ENCODE measurements around the gene EPN1.

Gene EPN1

DNA sequence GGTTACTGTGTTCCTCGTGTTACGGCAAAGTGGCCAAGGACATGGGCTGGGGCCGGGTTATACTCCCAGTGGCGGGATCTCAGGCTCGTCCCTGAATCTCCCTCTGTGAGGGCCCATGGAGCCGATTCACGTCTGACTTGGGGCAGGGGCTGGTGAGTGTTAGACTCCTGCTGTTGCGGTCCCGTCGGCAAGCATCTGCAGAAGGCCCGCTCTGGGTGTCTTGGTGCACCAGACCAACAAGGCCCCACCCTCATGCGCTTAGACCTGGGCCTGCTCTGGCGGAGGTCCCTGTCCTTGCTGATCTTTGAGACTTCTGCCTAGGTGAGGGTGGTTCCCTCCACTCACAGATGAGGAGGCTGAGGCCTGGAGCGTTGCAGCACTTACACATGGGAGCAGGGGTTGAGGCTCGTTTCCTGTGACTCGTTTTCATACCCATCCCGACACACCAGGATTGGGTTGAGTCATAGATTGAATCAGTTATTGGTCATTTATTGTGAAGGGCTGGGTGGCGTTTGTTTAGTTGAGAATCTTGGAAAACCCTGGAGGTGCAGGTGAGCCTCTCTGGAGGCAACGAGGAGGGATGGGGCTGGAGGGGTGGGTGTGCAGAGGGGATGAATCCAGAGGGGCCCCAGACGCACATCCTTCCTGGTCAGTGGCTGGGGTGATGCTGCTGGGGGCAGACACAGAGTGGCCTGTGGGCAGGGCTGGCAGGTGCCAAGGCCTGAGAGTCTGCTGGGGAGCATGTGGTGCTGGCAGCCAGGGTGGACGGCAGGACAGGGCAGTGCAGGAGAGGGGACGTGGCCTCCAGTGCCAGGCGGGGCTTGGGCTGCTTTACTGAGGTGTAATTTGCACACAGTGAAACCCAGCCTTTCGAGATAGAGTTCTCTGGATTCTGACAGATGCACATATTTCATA, 4.6 kb downstream of the EPN1 start:
- no peak for DNase-seq (ENCODE audit: low read depth)

DNA sequence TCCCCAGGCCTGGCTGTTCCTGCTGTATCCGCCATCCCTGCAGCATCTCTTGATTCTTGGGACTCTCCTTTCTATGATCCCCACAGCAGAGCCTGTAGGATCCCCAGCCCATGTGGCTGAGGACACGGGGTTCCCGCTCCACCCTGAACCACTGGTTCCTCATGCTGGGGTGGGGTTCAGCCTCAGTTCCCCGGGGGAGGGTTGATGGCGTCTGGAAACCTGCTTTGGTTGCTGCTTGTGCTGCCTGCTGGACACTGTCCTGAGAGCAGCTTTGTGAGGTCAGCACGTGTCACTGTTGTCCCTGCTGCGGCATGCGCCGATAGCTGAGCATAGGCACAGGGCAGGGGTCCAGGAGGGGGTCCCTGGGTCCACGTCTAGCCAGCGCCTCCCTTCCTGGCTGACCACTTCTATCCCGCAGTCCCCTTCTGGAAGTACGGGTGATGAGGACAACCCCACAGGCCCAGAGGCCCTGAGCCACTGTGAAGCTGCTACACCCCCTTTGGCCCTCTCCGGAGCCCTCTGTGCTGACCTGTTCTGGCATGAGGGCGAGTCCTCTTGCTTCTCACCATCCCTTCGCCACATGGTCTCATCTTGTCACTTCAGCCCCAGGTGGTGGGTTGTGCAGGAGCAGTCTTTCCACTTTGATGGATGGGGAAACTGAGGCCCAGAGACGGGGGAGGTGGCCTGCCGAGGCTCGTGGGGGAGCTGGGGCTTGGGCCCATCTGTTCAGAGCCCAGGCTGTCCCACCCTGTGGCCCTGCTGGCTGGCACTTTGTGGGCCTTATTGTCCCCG, 5.5 kb downstream of the EPN1 start:
- no peak for DNase-seq (ENCODE audit: low read depth)

DNA sequence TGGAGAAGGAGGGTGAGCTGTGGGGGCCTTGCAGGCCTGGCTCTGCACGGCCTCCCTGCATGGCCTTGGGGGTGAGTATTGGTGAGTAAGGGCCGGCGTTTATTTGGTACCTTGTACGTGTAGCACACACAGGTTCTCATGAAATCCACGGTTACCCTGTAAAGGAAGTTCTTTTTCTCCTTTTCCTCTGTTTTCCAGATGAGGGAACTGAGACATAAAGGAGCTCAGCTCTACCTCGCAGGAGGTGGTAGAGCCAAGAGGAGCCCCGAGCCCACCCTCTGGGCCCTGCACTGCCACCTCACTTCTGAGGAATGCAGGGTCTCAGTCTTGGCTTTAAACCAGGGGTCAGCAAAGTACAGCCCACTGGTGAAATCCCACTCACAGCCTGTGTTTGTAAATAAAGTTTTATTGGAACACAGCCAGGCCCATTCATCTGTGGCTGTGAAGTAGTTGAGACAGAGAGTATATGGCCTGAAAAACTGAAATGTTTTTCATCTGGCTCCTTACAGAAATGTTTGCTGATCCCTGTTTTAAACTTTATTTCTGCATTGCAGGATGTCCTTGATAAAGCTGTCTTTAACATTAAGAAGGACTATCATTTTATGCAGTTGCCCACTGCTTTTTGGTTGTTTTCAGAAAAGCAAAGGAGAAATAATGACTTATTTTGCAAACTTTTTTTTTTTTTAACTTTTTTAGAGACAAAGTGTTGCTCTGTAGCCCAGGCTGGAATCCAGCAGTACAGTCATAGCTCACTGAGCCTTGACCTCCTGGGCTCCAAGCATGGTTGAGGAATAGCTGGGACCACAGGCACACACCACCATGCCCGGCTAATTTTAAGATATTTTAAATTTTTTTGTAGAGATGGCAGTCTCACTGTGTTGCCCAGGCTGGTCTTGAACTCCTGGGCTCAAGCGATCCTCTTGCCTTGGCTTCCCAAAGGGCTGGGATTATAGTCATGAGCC, 6.4 kb downstream of the EPN1 start:
- no peak for DNase-seq (ENCODE audit: low read depth)

DNA sequence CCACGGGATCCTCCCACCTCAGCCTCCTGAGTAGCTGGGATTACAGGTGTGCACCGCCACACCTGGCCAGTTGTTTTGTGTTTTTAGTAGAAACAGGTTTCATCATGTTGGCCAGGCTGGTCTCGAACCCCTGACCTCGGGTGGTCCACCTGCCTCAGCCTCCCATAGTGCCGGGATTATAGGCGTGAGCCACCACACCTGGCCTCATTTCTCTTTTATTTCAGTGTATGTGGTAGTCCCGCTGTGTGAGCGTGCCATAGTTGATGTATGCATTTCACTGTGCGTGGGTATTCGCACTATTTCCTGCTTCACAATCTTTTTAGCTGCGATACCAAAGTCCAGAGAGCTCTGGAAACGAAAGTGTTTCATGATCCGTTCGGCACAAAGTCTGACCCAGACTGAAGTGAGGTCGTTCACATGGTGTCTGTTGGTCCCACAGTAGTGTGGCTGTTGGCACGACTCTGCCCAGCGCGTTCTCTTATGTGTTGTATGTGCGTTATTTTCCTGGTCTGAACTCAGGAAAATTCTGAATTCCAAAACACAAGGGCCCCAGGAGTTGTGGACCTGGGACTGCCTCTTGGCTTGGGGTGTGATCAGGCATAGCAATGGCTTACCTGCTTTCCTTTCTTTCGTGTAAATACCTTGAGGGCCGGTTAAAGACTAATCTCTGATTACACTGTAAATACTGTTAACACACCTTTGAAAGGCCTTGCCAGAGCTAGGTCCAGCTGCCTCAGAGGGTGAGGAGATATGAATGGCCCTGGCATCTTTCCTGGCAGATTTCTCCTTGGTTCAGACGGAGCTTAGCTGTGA, 8.6 kb downstream of the EPN1 start:
- no peak for DNase-seq (ENCODE audit: low read depth)

DNA sequence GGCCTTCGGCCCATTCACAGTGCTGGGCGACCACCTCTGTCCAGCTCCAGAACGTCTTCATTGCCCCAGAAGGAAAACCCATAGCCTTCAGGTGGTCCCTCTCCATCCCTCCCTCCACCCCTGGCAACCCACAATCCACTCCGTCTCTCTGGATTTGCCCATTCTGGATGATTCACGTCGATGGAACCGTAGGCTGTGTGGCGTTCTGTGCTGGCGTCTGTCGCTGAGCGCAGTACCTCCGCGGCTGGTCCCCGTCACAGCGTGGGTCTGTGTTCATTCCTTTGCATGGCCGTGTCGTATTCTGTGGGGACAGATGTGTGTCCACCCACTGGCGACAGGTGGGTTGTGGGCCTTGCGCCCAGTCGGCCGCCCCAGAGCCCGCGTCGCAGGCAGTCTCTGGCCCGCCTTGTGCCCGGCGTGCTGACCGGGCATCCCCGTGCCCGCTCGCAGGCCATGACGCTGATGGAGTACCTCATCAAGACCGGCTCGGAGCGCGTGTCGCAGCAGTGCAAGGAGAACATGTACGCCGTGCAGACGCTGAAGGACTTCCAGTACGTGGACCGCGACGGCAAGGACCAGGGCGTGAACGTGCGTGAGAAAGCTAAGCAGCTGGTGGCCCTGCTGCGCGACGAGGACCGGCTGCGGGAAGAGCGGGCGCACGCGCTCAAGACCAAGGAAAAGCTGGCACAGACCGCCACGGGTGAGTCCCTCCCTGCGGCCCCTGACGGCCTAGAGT, 10.1 kb downstream of the EPN1 start:
- DNase-seq (ENCODE audit: low read depth): no peak

DNA sequence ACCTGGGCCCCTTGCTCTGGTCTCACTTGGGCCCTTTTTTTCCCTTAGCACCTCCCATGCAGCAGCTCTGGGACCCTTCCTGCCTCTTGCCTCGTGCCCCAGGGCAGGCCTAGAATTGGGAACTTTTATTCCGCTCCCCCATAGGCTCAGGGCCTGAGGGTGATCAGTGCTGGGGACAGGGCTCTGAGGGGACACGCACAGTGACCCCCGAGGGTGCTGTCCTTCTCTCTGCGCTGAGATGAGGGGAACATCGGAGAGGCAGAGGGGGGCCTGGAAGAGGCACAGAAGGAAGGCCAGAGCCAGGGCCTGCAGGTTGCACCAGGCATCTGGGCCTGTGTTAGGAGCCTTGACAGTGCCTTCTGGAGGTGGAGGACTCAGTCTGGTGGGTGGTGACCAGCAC, 10.8 kb downstream of the EPN1 start:
- no peak for DNase-seq (ENCODE audit: low read depth)

DNA sequence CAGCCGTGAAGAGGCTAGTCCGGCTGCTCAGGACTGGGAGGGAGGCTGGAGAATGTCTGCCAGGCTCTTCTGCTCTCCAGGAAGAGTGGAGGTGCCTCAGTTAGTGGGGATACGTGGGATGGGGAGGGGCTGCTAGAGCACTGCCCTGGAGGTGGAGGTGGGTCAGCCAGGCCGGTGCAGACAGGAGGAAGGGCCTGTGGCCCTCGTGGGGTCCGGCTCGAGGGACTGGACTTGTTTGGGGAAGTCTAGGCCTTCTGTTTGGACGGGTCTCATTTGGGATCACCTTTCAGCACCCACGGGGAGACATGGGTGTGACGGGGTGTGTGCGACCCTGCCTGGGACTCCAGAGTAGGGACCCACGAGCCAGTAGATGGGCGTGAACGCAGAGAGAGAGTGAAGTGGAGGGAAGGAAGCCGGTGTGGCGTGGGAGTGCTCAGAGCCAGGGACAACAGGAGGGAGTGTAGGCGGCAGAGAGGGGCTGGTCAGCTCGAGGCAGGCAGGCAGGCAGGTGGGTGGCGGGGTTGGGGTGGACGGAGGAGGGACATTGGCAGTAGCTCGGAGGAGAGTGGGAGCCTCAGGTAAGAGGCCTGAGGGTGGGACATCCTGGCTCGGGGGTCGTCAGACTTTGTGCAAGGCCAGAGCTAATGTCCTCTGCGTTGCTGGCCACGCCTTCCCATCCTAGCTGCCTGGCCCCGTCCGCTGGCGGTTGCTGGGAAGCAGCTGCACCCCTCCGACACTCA, 11.5 kb downstream of the EPN1 start:
- DNase-seq (ENCODE audit: low read depth): no peak

DNA sequence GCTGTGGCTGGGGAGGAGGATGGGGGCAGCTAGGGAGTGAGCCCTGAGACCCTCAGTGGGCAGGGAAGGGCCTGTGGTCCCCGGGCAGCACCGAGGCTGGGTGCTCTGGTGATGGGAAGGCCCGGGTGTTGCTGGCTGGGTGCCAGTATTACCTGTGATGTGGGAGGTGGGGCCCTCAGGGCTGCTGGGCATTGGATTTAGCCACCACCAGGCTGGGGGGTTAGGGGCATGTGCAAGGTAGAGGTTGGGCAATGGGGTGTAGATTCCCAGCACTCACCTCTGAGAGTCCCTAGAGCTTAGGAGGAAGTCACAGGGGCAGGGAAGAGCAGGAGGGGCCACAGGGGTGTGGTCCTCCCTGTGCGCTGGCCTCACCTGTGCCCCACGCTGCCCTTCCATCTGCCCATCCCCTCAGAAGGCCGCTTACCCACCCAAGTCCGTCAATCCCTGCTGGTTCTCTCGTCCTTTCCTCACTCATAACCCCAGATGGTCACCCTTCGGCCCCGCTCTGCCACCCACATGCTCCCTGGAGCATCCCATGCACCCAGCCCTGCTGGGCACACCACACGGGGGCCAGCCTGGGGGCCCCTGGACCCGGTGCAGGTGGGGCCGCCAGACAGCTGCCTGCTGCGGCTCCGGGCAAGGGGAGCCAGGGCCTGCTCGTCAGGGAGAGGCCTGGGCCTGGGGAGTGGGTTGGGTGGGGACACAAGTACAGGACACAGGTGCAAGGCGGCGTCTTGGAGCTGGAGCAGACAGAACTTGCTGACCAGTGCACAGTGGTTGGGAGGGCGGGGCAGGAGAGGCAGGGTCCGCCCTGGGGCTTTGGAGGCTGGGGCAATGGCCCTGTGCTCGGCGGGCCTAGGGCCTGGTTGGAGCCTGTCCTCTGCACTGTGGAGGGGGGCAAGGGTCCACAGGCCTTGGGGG, 12.5 kb downstream of the EPN1 start:
- DNase-seq (ENCODE audit: low read depth): no peak

DNA sequence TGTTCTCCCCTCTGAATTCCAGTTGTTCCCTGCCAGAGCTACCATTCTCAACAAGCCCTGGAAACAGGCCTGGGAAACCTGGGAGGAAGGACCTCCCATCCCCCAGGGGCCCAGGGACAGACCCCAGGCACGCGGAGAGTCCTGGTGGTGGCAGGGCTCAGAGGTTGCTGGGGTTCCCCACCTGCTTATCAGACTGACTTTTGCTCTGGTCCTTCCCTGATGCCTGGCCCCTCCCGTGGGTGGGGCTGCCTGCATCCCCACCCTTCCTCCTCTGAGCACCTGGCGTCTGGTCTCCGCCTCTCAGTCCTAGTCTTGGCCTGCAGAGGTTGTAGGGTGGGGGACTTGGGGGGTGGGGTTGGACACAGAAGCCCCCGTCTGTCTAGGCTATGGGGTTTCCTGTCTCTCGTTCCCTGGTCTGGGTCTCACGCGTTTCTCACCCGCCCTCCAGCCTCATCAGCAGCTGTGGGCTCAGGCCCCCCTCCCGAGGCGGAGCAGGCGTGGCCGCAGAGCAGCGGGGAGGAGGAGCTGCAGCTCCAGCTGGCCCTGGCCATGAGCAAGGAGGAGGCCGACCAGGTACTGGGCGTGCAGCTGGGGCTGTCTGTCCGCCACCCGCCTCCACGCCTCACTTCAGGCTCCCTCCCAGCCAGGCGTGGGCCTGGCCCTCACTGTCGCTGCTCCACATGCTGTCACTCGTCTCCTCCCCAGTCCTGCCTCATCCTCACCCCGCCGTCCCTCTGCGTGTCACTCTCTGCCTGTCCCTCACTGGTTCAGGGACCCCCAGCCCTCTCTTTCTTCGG, 13.6 kb downstream of the EPN1 start:
- no peak for DNase-seq (ENCODE audit: low read depth)

DNA sequence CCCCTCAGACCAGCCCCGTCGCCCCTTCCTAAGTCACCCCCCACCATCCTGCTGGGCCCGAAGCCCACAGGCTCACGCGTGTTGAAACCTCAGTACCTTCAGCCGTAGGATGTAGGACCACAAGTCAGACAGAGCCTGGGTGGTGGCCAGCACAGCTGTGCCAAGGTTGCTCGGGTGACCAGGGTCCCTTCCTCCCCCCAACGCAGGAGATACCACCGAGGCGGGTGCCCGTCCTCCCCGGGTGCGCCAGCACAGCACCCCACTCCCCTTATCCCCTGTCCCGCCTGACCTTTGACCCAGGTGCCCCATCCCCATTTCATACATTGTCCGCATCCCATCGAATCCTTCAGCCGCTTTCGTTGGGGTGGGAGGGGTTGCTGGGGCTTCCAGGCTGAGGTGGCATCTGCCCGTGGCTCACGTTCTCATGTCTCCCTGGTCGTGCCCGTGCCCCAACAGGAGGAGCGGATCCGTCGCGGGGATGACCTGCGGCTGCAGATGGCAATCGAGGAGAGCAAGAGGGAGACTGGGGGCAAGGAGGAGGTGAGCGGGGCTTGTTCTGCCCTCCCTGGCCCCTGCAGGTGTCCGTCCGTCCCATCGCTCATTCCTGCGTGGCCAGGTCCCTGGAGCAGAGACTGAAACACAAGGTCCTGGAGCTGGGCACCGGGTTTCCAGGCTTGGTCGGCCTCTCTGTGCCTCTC, 14.5 kb downstream of the EPN1 start:
- DNase-seq (ENCODE audit: low read depth): no peak

DNA sequence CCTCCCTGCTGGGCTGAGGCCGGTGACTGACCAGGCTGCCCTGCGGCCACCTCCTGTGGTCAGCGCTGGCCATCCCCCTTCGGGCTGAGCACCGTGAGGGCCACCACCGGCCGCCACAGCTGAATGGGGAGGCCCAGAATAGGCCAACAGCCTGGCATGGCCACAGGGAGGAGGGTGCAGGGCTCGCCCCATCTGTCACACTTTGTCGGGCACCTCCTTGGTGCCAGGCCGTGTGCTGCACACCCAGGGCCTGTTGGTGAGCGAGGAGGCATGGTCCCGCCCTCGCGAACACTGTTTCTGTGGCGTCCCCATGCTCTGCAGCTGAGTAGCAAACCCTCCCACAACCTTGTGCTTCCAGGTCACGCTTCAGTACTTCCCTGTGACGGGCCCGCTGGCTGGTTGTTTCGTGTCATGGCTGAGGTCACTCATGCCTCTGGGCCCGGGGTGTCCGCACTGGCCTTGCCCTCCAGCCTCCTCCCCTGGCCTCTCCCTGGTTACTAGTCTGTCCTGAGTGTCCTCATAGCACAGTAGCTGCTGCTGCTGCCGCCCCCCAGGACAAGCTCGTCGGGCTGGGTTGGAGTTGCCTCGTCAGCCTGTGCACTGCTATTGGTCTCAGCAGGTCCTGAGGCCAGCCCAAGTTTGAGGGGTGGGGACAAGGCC, 15.2 kb downstream of the EPN1 start:
- DNase-seq (ENCODE audit: low read depth): no peak

DNA sequence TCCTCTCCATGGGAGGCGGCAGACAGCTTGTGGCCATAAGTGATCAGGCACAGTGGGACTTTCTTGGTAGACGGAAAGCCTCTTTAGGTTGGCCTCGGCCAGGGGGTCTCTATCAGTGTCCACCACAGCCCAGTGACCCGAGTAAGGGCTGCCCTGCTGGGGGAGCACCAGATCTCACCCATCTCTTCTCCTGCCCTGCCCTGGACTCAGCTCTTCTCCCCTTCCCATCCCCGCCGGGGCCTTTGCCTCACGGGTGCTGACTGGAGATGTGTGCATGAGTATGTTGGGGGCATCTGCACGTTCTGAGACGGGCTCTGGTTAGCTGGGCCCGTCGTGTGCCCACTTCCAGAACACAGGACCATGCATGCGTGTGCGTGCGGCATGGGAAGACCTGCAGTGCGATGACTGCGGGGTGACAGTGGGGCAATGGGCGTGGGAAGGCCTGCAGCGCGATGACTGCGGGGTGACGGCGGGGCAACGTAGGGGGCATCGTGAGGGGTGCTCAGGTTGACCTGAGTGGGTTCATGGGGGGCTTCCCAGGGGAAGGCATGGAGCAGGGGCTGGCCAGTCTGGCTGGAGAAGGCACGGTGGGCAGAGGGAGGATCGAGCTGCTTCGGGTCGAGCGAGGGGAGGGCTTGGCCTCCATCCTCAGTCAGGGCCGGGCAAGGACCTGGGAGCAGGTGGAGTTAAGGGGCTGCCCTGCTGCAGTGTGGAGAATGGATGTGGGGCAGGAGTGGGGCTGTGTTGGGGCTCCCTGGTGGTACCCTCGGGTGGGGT, 15.9 kb downstream of the EPN1 start:
- DNase-seq (ENCODE audit: low read depth): no peak

DNA sequence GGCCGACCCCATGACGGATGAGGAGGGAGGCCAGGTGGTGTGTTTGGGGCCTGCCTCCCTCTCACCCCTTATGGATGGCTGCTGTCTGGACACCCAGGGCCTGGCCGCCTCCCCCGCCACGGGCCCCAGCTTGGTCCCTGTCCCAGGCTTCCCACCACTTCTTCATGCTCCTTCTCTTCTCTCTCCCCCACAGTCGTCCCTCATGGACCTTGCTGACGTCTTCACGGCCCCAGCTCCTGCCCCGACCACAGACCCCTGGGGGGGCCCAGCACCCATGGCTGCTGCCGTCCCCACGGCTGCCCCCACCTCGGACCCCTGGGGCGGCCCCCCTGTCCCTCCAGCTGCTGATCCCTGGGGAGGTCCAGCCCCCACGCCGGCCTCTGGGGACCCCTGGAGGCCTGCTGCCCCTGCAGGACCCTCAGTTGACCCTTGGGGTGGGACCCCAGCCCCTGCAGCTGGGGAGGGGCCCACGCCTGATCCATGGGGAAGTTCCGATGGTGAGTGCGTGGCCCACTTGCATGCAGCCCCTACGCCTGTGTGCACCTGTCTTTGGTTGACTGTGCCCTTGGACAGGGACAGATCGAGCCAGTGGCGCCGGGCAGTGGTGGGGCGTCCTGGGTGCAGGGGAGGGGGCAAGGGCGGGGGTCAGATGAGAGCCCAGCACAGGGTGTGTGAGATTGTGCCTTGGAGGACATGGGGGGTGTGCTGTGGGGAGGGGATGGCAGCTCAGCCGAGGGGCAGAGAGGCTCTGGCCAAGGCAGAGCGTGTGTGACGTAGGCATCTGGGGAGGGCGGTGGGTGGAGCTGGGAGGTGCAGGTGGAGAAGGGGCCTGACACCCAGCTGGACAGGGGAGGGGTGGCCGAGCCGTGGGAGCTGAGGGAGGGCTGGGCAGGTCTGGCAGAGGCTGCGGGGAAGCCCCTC, 16.8 kb downstream of the EPN1 start:
- DNase-seq (ENCODE audit: low read depth): no peak

DNA sequence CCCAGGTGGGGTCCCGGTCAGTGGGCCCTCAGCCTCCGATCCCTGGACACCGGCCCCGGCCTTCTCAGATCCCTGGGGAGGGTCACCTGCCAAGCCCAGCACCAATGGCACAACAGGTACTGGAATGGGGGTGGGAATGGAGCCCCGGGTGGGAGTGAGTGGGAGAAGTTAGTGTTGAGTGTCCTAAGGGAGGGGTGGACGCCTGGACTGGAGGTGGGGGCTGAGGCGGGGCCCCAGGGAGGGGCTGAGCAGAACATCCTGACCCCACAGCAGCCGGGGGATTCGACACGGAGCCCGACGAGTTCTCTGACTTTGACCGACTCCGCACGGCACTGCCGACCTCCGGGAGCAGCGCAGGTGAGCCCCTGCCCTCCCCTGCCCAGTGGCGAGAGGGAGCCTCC, 17.7 kb downstream of the EPN1 start:
- no peak for DNase-seq (ENCODE audit: low read depth)
